SKM-1 (cell line): ENCODE data around the gene GATA3.

Source experiments
- DNase-seq: peaks from one replicate; lab custom pipeline; 2025; ENCODE audit not compliant: unreplicated experiment; lab: John Stamatoyannopoulos, UW

The GATA3 gene

DNA sequence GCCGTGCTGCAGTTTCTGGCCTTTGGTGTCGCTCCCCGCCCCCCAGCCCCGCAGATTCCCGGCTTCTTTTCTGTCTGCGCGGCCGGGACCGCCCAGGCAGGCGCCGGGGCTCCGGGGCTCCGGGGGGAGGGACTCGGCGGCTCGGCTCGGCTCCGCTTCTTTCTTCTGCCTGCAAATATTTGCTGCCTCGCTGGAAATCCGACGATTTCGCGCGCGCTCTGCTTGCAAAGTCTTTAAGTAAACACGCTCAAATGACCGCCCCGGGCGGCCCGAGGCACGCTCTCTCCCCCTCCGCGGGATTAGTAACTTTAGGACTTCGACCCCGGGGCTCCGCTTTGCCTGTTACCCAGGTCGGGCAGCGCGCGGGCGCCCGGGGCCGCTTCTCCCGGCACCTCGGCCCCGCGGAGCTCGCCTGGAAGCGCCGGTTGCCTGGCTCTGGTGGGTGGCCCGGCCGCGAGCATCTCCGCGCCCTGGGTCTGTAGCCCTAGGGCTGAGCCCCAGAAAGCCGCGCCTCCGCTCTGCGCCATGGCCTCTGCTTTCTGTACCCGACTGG, 3.9 kb upstream of the GATA3 start:
- DNase-seq: no peak

- no peak for DNase-seq
Observed at GRCh38 chr10:8051109-8051821, 3.2 kb upstream of the GATA3 start.

DNA sequence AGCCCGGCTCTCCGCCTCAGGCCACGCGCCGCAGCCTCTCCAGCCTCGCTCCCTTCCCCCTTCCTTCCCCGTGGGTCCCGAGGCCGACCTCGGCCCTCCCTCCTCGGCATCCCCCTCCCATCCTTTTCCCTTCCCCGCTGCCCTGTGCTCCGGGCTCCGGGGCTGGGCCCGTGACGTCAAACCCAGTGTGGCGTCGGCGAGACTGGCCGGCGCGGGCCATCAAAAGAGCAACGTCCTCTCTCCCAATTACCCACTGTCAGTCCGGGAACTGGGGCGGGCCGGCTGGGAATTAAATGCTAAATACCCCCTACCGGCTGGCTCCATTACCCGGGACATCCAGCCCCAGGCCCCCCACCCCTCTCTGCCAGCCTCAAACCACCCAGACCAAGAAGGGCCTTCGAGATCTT, 2.6 kb upstream of the GATA3 start:
- DNase-seq: no peak

DNA sequence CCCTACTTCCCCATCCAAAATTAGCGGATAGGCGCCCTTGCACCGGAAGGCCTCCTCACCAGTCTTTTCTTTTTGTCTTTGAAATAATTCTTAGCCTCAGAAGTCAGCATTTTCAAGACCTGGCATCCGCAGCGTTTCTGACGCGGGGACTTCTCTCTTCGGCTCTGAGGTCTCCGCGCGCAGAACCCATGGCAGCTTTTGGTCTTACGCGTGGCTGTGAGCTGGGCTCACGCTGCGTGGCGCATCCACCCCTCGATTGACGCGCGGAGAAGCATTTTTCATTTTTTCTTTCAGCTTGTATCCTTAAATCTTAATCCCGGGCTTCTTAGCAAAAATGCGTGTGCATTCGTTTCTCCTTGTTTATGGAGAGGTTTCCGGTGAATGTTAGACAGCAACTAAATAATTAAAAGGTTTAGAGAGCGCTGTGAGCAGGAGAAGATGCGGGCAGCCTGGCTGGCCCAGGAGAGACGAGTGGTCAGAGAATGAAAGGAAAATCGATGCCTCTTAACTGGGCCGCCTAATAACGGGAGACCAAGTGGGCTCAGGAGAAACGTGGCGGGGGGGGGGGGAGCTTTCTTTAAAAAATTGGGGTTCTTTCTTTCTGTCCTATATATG, 2.0 kb upstream of the GATA3 start:
- DNase-seq: no peak

- no peak for DNase-seq
Observed at GRCh38 chr10:8052956-8053445, 1.5 kb upstream of the GATA3 start.

GRCh38 chr10:8053446-8054243, 843 bp upstream of the GATA3 start:
- peak; percentile 1 for DNase-seq

DNA sequence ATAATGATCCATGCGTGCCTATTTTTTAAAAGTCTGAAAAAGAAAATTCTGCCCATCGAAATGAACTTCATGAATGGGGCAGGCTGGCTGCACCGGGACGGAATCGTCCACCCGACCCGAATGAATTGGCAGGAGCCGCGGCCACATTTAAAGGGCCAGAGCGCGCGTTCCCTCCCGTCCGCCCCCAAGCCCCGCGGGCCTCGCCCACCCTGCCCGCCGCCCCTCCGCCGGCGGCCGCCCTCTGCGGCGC, 319 bp upstream of the GATA3 start:
- DNase-seq: no peak

DNA sequence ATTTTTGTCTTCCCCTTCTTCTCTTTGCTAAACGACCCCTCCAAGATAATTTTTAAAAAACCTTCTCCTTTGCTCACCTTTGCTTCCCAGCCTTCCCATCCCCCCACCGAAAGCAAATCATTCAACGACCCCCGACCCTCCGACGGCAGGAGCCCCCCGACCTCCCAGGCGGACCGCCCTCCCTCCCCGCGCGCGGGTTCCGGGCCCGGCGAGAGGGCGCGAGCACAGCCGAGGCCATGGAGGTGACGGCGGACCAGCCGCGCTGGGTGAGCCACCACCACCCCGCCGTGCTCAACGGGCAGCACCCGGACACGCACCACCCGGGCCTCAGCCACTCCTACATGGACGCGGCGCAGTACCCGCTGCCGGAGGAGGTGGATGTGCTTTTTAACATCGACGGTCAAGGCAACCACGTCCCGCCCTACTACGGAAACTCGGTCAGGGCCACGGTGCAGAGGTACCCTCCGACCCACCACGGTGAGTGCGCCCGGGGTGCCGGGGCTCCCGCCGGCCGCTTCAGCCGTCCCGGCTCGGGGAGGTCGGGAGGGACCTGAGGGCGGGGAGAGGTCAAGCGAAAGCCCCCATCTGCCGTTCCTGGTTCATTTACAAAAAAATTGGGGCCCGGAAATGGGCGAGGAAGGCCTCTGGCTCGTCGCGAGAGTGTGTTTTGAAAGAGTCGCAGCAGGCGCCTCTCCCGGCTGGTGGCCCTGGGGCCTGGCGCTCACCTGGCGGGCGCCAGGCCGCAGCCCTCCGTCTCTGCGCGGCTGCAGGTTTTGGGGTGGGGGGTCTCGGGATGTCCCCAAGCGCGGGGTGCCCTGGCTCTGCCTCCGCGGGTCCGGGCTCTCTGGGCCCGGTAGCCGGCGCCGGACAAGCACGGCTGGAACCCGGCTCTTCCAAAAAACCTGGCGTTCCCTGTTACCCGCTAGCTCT, 1.2 kb downstream of the GATA3 start:
- no peak for DNase-seq

DNA sequence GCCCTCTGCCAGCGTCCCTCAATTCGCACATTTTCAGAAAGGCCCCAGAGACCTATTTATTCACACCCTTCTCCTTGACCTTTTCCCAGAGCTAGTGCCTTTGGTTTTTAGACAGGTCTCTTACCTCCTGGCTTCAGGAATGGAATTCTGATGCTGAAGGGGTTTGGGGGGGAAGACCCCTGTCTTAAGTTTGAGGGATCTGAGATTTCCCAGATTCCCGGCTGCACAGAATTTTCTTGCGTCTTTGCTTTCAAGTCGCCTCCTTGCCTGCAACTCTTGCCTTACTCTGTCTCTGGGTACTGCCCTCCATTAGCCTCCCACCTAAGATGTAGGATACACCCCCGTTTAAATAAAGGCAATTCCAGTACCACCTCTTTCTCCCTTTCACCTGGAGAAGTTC, 1.9 kb downstream of the GATA3 start:
- DNase-seq: no peak

GRCh38 chr10:8056871-8057331, 2.4 kb downstream of the GATA3 start:
- DNase-seq: no peak

DNA sequence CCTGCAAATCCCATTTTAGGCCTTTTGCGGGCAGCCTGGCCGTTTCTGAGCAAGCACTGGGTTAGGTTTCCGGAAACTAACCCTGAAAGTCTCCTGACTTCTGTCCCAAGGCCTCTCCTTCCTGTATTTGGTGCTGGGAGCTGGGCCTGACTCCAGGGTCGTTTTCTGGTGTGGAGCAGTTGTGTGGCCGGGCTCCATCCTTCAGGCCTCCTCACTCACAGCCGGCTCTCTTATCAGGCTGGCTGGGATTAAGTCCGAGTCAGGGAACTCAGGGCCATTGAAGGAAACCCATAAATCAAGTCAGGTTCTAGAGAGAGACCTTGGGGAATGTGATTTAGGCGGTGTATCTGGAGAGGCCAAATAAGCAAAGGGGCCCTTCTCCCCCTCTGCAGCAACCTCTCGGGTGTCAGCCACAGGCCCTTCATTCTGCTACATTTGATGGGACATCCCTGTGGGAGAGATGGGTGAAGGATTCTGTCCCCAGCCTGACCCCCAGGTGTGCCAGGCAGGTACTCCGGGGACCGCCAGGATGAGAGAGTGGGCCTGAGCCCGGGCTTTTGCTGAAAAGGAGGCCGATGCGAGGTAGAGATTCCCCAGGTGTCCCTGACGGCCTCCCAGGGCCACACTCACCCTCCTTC, 3.3 kb downstream of the GATA3 start:
- DNase-seq: no peak

DNA sequence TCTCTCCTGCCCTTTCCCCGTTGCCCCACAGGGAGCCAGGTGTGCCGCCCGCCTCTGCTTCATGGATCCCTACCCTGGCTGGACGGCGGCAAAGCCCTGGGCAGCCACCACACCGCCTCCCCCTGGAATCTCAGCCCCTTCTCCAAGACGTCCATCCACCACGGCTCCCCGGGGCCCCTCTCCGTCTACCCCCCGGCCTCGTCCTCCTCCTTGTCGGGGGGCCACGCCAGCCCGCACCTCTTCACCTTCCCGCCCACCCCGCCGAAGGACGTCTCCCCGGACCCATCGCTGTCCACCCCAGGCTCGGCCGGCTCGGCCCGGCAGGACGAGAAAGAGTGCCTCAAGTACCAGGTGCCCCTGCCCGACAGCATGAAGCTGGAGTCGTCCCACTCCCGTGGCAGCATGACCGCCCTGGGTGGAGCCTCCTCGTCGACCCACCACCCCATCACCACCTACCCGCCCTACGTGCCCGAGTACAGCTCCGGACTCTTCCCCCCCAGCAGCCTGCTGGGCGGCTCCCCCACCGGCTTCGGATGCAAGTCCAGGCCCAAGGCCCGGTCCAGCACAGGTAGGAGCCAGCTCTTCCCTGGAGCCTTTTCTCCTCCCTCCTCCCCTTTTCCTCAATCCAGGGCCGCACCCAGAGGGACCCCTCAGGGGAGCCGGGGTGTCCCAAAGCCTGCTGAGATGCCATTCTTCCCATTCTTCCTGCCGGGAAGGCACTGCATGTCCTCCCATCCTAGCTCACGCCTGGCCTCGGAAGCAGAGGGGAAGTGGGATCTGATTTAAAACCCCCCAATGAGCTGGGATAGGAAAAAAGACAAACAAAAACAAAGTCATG, 4.0 kb downstream of the GATA3 start:
- DNase-seq: no peak

DNA sequence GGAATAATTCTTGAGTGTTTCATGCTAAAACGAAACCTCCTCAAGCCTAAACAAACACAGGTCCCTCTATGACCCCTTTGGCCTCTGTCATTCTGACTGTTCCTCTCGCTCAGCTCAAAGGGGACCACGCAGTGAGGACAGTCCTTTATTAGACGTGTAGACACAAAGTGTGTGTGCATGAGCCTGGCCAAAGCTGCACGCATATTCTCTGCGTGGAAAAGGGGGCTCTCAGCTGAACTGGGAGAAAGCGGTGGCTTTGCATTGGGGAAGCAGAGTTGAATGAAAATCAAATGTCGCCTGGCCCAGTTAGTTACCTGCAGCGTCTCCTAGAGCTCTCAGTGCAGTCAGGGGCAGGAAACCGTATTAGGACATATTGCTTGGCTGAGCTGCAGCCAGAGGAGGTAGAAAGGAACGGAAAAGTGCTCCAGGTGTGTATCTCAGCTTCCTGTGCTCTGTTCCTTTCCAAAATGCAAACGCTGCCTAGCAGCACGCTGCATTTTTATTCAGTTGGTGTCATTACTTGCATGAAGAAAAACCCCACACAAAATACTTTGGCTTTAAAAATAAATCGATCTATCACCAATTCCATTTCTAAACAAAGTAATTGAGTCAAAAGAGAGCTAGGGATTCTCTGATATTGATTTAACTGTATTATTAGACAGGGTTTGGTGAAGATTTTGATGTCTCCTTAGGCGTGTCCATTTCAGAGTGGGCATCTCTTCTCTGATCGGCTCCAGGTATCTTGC, 4.9 kb downstream of the GATA3 start:
- DNase-seq: no peak

DNA sequence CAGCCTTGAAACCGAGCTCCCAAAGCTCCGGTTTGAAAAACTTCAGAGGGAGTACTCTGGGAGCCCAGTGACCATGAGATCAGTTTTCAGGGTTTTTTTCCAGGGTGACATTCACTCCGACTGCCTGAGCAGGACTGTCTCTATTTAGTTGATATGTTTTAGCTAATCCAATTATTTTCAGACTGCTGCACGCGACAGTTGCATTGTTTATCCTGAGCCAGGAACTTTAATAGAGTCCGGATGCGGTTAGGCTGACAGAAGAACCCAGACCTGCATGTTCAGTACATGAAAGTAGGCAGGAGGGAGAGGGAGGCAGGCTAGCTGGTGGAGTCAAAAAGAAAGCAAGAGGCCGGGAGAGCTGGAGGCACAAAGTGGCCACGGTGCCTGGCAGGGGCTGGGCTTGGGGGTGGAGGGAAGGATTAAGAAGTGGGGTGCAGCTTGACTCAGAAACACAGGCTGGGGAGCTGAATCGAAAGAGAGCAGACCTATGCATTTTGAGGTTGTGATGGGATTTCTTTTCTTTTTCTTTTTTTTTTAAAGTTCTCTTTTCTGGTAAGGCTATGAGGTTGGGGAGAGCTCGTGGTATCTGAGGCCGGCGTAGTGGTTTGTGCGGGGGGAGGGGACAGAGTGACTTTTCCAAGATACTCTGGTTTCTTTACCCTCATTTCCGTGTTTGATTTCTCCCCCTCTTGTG, 5.7 kb downstream of the GATA3 start:
- no peak for DNase-seq

DNA sequence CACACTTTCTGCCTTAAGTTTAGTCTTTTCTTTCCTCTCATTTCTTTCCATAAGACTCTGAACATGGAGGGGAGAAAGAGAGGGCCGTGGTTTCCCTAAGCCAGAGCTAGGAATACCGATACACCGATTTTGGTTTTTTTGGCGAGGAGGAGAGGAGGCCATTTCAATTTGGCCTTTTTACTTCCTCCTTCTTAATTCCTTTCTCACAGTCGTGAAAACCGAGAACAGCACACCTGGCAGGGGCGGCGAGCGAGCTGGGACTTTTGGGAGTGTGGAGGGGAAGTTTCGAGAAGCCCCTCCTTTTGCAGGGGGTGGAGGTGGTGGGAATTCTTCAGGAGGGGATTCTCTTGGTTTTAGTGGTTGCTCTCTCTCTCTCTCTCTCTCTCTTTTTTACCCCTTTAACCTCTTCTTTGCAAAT, 6.2 kb downstream of the GATA3 start:
- no peak for DNase-seq

GRCh38 chr10:8061274-8062211, 7.1 kb downstream of the GATA3 start:
- no peak for DNase-seq
